Skeletal muscle satellite cell (primary cell): ENCODE results near the gene RPTOR.
"Not testable (repeated sequence)": the region's sequence is repeated elsewhere in the genome, so short reads cannot be mapped to it uniquely, and the experiment has no call there.

Source experiments
- H3K27me3 ChIP-seq: 2 replicates; pipeline ENCODE4 v1.7.0; 2013; ENCODE audit warnings: low read length; ENCODE audit not compliant: control insufficient read depth, insufficient read depth
- H3K36me3 ChIP-seq: 2 replicates; pipeline ENCODE4 v1.7.0; 2013; ENCODE audit warnings: mild to moderate bottlenecking, control low read depth, low read length; ENCODE audit not compliant: insufficient read depth
- H3K4me1 ChIP-seq: 2 replicates; pipeline ENCODE4 v1.7.0; 2013; ENCODE audit warnings: low read length; ENCODE audit not compliant: control insufficient read depth, insufficient read depth
- H3K4me2 ChIP-seq: 2 replicates; pipeline ENCODE4 v1.7.0; 2013; ENCODE audit warnings: mild to moderate bottlenecking, low read length
- H3K4me3 ChIP-seq: 2 replicates; pipeline ENCODE4 v1.7.0; 2013; ENCODE audit warnings: low read length
- H3K9ac ChIP-seq: 2 replicates; pipeline ENCODE4 v1.7.0; 2013; ENCODE audit warnings: mild to moderate bottlenecking, low read depth, low read length, moderate library complexity
- H3K9me3 ChIP-seq: replicated peaks from 2 replicates; pipeline ENCODE4 v1.7.0; 2013; ENCODE audit warnings: mild to moderate bottlenecking, control low read depth, low read length

RPTOR gene

GRCh38 chr17:80504686-80505413 is 39.8 kb upstream of the RPTOR start:
- H3K4me3 ChIP-seq = peak overlapping the region; percentile 28

DNA sequence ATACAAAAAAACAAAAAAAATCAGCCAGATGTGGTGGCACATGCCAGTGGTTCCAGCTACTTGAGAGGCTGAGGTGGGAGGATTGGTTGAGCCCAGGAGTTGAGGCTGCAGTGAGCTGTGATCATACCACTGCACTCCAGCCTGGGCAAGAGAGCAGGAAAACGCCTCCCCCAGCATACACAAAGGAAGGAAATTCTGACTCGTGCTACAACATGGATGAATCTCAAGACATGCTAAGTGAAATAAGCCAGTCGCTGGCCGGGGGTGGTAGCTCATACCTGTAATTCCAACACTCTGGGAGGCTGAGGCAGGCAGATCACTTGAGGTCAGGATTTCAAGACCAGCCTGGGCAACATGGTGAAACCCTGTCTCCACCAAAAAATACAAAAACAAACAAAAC is 37.5 kb upstream of the RPTOR start:
- H3K27me3 ChIP-seq, H3K4me3 ChIP-seq, H3K36me3 ChIP-seq: not testable (repeated sequence)

More at GRCh38 chr17:80504686-80505413, 39.8 kb upstream of the RPTOR start:
- H3K4me2 ChIP-seq = peak overlapping the region; percentile 68
- H3K27me3 ChIP-seq = no peaks in the 10 kb centered on the region
- H3K36me3 ChIP-seq = no peaks in the 10 kb centered on the region
- H3K4me1 ChIP-seq = peaks cover 34% of the 10 kb centered on the region
- H3K9me3 ChIP-seq = no peaks in the 10 kb centered on the region
- H3K9ac ChIP-seq = peak overlapping the region; percentile 73

GRCh38 chr17:80507965-80508364 is 36.7 kb upstream of the RPTOR start:
- Histone ChIP-seq H3K4me2 (no peak overlapping the region), H3K4me1 (peaks cover 27% of the 10 kb centered on the region), H3K27me3 (no peaks in the 10 kb centered on the region), H3K36me3 (no peaks in the 10 kb centered on the region), H3K4me3 (no peak overlapping the region), H3K9ac (no peak overlapping the region), H3K9me3 (no peaks in the 10 kb centered on the region)

More for the DNA sequence above, 37.5 kb upstream of the RPTOR start:
- H3K4me1 ChIP-seq = peaks cover 26% of the 10 kb centered on the region
- not testable (repeated sequence) for H3K4me2 ChIP-seq, H3K9ac ChIP-seq, H3K9me3 ChIP-seq

DNA sequence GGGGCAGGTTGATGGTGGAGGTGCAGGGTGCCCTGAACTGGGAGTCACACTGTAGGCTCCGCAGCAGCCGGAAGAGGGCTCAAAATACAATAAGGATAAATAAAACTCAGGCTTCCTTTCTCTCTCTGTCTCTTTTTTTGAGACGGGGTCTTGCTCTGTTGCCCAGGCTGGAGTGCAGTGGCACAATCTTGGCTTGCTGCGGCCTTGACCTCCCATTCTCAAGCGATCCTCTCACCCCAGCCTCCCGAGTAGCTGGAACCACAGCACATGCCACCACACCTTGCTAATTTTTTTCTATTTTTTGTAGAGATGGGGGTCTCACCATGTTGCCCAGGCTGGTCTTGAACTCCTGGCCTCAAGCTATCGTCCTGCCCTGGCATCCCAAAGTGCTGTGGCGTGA is 35.3 kb upstream of the RPTOR start:
- peaks cover 34% of the 10 kb centered on the region for H3K4me1 ChIP-seq
- H3K27me3 ChIP-seq = no peaks in the 10 kb centered on the region
- H3K36me3 ChIP-seq = no peaks in the 10 kb centered on the region
- no peaks in the 10 kb centered on the region for H3K9me3 ChIP-seq
- H3K4me3 ChIP-seq = no peak overlapping the region
- H3K9ac ChIP-seq = no peak overlapping the region
- H3K4me2 ChIP-seq = no peak overlapping the region

DNA sequence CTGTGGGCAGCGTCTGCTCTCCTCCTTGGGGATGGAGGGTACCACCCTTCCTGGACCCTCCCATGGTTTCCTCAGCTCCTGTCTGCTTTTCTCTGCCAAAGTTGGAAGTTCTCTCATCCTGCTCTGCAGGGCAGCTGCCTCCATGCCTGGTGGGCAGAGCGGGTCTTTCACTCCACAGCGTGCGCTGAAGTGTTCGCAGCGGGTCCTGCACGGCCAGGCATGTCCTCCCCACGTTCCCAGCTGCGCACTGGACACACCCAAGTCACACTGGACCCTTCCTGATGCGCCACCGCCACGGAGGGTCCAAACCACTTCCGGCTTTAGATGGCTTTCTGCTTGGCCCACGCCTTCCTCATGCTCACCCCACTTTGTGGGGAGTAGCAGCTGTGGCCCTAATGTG is 34.5 kb upstream of the RPTOR start:
- peaks cover 26% of the 10 kb centered on the region for H3K4me1 ChIP-seq
- no peaks in the 10 kb centered on the region for H3K9me3 ChIP-seq
- no peak overlapping the region for H3K9ac ChIP-seq
- H3K4me2 ChIP-seq = no peak overlapping the region
- H3K27me3 ChIP-seq = no peaks in the 10 kb centered on the region
- H3K36me3 ChIP-seq = no peaks in the 10 kb centered on the region
- no peak overlapping the region for H3K4me3 ChIP-seq

DNA sequence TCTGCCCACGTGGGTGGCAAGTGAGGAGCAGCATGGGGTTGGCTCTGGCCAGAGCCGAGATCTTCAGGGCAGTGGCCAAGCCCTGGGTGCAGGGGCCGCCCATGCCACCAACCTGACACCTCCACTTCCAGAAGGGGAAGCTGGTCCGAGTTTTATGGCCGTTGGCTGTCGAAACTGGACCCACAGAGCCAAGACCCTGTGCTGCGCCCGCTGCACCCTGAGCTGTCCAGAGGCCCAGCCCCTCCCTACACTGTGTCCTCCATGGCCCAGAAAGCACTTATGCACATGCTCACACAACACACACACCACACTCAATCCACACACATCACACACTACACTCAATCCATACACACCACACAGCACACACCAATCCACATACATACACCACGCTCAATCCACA is 33.9 kb upstream of the RPTOR start:
- Histone ChIP-seq H3K4me2 (no peak overlapping the region), H3K36me3 (no peaks in the 10 kb centered on the region), H3K4me1 (peaks cover 21% of the 10 kb centered on the region), H3K4me3 (no peak overlapping the region), H3K9ac (no peak overlapping the region), H3K27me3 (no peaks in the 10 kb centered on the region), H3K9me3 (no peaks in the 10 kb centered on the region)

GRCh38 chr17:80511222-80512180 is 33.1 kb upstream of the RPTOR start:
- Histone ChIP-seq H3K36me3 (no peaks in the 10 kb centered on the region), H3K9ac (no peak overlapping the region), H3K9me3 (no peaks in the 10 kb centered on the region), H3K4me3 (no peak overlapping the region), H3K27me3 (peaks cover under 1% of the 10 kb centered on the region), H3K4me2 (no peak overlapping the region), H3K4me1 (peaks cover 21% of the 10 kb centered on the region)

DNA sequence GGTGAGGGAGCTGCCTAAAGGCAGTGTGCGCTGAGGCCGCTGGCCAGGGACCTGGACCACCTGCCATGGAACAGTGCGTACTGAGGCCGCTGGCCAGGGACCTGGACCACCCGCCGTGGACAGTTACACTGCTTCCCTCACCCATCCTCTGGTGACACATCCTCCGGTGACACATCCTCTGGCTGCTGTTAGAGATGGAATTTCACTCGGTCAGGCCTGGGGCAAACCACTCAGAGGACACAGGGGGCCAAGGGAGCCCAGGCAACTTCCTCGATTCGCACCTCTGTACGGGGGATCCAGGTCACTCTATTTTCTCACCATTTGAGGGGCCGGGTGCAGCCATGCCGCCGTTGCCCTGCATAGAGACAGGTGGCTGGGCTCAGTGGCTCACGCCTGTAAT is 32.4 kb upstream of the RPTOR start:
- Histone ChIP-seq H3K4me1 (peaks cover 21% of the 10 kb centered on the region), H3K9ac (no peak overlapping the region), H3K9me3 (no peaks in the 10 kb centered on the region), H3K36me3 (no peaks in the 10 kb centered on the region), H3K27me3 (peaks cover 5% of the 10 kb centered on the region), H3K4me3 (no peak overlapping the region), H3K4me2 (no peak overlapping the region)

- Histone ChIP-seq H3K9ac (no peak overlapping the region), H3K27me3 (peaks cover 5% of the 10 kb centered on the region), H3K36me3 (no peaks in the 10 kb centered on the region), H3K4me1 (peaks cover 21% of the 10 kb centered on the region), H3K4me3 (no peak overlapping the region), H3K9me3 (no peaks in the 10 kb centered on the region), H3K4me2 (no peak overlapping the region)
Observed at GRCh38 chr17:80513201-80513600, 31.4 kb upstream of the RPTOR start.

DNA sequence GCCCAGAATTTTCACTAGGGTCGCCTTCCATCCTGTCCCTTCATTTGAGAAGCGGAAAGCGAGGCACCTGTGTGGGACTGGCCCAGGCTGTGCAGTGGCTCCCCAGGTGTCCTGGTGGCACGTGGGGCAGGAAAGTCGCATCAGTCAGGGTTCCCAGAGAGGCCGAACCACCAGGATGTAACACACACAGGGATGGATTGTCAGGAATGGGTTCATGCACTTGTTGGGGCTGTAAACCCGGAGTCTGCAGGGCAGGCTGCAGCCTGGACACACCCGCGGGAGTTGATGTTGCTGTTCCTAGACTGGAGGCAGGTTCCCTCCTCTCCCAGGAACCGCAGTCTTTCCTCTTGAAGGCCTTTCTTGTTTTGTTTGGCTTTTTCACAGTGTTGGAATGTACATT is 30.7 kb upstream of the RPTOR start:
- H3K4me1 ChIP-seq = peaks cover 21% of the 10 kb centered on the region
- no peaks in the 10 kb centered on the region for H3K36me3 ChIP-seq
- no peak overlapping the region for H3K4me3 ChIP-seq
- H3K27me3 ChIP-seq = peaks cover 5% of the 10 kb centered on the region
- no peaks in the 10 kb centered on the region for H3K9me3 ChIP-seq
- no peak overlapping the region for H3K9ac ChIP-seq
- no peak overlapping the region for H3K4me2 ChIP-seq

DNA sequence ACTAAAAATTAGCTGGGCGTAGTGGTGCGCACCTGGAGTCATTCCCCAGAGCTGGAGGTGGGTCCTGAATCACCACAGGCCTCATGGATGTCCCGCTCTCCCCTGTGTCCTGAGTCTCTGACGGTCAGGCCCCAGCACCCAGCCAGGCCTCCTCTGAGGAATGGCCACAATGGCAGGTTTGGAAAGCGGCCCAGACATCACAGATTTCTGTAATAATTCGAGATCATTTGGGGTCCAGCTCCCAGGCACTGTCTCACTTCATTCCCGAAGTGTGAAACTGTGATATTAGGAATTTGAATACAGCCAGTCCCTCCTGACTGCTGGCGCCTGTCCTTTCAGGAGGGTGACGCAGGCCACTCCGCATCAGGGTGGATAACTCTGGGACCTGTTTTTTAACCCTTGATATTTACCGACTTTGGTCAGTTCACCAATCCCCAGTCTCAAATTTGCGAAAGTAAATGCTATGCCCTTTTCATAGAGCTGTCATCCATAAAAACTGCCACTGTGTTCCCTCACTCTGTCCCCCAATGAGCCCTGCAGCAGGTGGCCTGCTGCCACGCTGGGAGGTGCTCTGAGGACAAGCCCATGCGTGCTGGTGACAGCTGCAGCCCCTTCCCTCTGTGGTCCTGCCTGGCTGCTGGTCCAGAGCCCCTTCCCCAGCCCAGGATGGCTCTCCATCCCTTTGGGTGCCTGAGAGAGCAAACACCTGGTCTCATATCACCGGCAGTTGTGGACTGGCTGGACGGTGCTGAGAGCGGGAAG is 28.3 kb upstream of the RPTOR start:
- Histone ChIP-seq H3K4me1 (peaks cover 21% of the 10 kb centered on the region), H3K4me2 (no peak overlapping the region), H3K27me3 (peaks cover 11% of the 10 kb centered on the region), H3K9ac (no peak overlapping the region), H3K9me3 (no peaks in the 10 kb centered on the region), H3K4me3 (no peak overlapping the region), H3K36me3 (no peaks in the 10 kb centered on the region)
